Measurements from ENCODE around the gene ZC2HC1B. TPM values are rescaled to one million over a fixed set of nuclear protein-coding genes. Genes with fewer than 3 reads are reported as not detected.
"Not testable (repeated sequence)": the region's sequence is repeated elsewhere in the genome, so short reads cannot be mapped to it uniquely, and the experiment has no call there.

ZC2HC1B gene
- total RNA-seq, 2 experiments from 2014 or later = not detected

GRCh38 chr6:143842902-143843676 lies 21.2 kb upstream of the ZC2HC1B start, which contains the start of gene LTV1:
Gene LTV1, plus strand, starts transcription at chr6:143843338. Its CDS starts 140 bp downstream, at chr6:143843478.
- Mint-ChIP-seq H3K4me1 (peaks cover 34% of the 10 kb centered on the region), H3K27me3 (no peaks in the 10 kb centered on the region), H3K27ac (peak within 1 kb of the TSS; percentile 96), H3K9me3 (ENCODE audit: low read depth) (no peaks in the 10 kb centered on the region), H3K36me3 (ENCODE audit: low read depth) (peaks cover 38% of the 10 kb centered on the region), H3K4me3 (peak within 1 kb of the TSS; percentile 93)
- CTCF ChIA-PET = interaction anchor here (0.6 to 2.5 kb wide), 9 partner anchors 11 to 267 kb away, joined by 3 to 13 read pairs (median 3); partner anchors contain the start of gene SF3B5
- DNase-seq (peak; percentile 96), ATAC-seq (peak; percentile 99)
- POLR2A ChIA-PET = interaction anchor here (0.7 to 1.5 kb wide), 7 partner anchors 15 to 276 kb away, joined by 3 to 6 read pairs (median 3); no protein-coding TSS in a partner anchor
- intact Hi-C loops (cut with DNase I, micrococcal nuclease) = loop anchor here (1.0 to 5.0 kb wide), 15 partner anchors 36 to 1696 kb away; partner anchors contain the start of genes ADAT2 (in 2 of the 2), PEX3 (in 2 of the 2), PHACTR2 (in 2 of the 2) and SF3B5 (in 2 of the 2)

GRCh38 chr6:143843677-143843999 lies 20.6 kb upstream of the ZC2HC1B start:
- Mint-ChIP-seq H3K9me3 (ENCODE audit: low read depth) (no peaks in the 10 kb centered on the region), H3K27me3 (no peaks in the 10 kb centered on the region), H3K4me1 (peaks cover 37% of the 10 kb centered on the region), H3K36me3 (ENCODE audit: low read depth) (peaks cover 42% of the 10 kb centered on the region), H3K4me3 (peak overlapping the region; percentile 93), H3K27ac (peak overlapping the region; percentile 96)
- ATAC-seq (no peak), DNase-seq (no peak)
- intact Hi-C loops (cut with DNase I, micrococcal nuclease) = loop anchor here (1.0 to 5.0 kb wide), 15 partner anchors 37 to 1696 kb away; partner anchors contain the start of genes ADAT2 (in 2 of the 2), PEX3 (in 2 of the 2), PHACTR2 (in 2 of the 2) and SF3B5 (in 2 of the 2)
- CTCF ChIA-PET = interaction anchor here (0.6 to 2.5 kb wide), 9 partner anchors 8 to 268 kb away, joined by 3 to 13 read pairs (median 3); partner anchors contain the start of gene SF3B5
- POLR2A ChIA-PET = interaction anchor here (0.7 to 1.5 kb wide), 3 partner anchors 36 to 268 kb away, joined by 3 to 5 read pairs (median 3); no protein-coding TSS in a partner anchor

- Mint-ChIP-seq H3K4me1 (peaks cover 41% of the 10 kb centered on the region), H3K4me3 (peak overlapping the region; percentile 93), H3K27ac (peak overlapping the region; percentile 96), H3K9me3 (ENCODE audit: low read depth) (no peaks in the 10 kb centered on the region), H3K27me3 (no peaks in the 10 kb centered on the region), H3K36me3 (ENCODE audit: low read depth) (peaks cover 46% of the 10 kb centered on the region)
- CTCF ChIA-PET = interaction anchor here (0.6 to 2.5 kb wide), 9 partner anchors 8 to 268 kb away, joined by 3 to 13 read pairs (median 3); partner anchors contain the start of gene SF3B5
- ATAC-seq = no peak
- POLR2A ChIA-PET = interaction anchor here (1.3 to 1.5 kb wide), 2 partner anchors 36 to 269 kb away, joined by 3 to 5 read pairs; no protein-coding TSS in a partner anchor
- peak; percentile 24 for DNase-seq
- intact Hi-C loops (cut with DNase I, micrococcal nuclease) = loop anchor here (5.0 kb wide), 5 partner anchors 163 to 1697 kb away; partner anchors contain the start of genes ADAT2 (in 1 of the 2), NMBR (in 1 of the 2), PEX3 (in 1 of the 2) and PHACTR2 (in 1 of the 2)
Measured at GRCh38 chr6:143844006-143844405, 20.3 kb upstream of the ZC2HC1B start.

- intact Hi-C loops (cut with DNase I, micrococcal nuclease) = no loop called here
- no peak for ATAC-seq
- no peak for DNase-seq
- Mint-ChIP-seq H3K4me3 (peak overlapping the region; percentile 15), H3K27ac (no peak overlapping the region), H3K27me3 (no peaks in the 10 kb centered on the region), H3K36me3 (ENCODE audit: low read depth) (peaks cover 56% of the 10 kb centered on the region), H3K4me1 (peaks cover 49% of the 10 kb centered on the region), H3K9me3 (ENCODE audit: low read depth) (no peaks in the 10 kb centered on the region)
- POLR2A ChIA-PET = no interaction called here
- CTCF ChIA-PET = interaction anchor here (1.2 to 2.5 kb wide), 5 partner anchors 9 to 269 kb away, joined by 3 to 13 read pairs (median 5); no protein-coding TSS in a partner anchor
Measured at GRCh38 chr6:143845033-143845432, 19.2 kb upstream of the ZC2HC1B start.

- peaks cover 37% of the 10 kb centered on the region for H3K4me1 Mint-ChIP-seq
- H3K4me3 Mint-ChIP-seq; ATAC-seq; H3K9me3 Mint-ChIP-seq (ENCODE audit: low read depth); POLR2A ChIA-PET; H3K27me3 Mint-ChIP-seq; H3K27ac Mint-ChIP-seq; intact Hi-C loops (cut with DNase I, micrococcal nuclease); DNase-seq; CTCF ChIA-PET: not testable (repeated sequence)
- peaks cover 95% of the 10 kb centered on the region for H3K36me3 Mint-ChIP-seq (ENCODE audit: low read depth)
Measured at GRCh38 chr6:143851706-143852105, 12.6 kb upstream of the ZC2HC1B start.

- CTCF ChIA-PET; DNase-seq; H3K9me3 Mint-ChIP-seq (ENCODE audit: low read depth); H3K27me3 Mint-ChIP-seq; POLR2A ChIA-PET; H3K4me3 Mint-ChIP-seq; H3K27ac Mint-ChIP-seq; ATAC-seq; intact Hi-C loops (cut with DNase I, micrococcal nuclease): not testable (repeated sequence)
- H3K36me3 Mint-ChIP-seq (ENCODE audit: low read depth) = peaks cover 94% of the 10 kb centered on the region
- peaks cover 27% of the 10 kb centered on the region for H3K4me1 Mint-ChIP-seq
Measured at GRCh38 chr6:143855057-143855456, 9.2 kb upstream of the ZC2HC1B start.

GRCh38 chr6:143856762-143857161 lies 7.5 kb upstream of the ZC2HC1B start:
- peaks cover 24% of the 10 kb centered on the region for H3K4me1 Mint-ChIP-seq
- DNase-seq; intact Hi-C loops (cut with DNase I, micrococcal nuclease); H3K27ac Mint-ChIP-seq; H3K9me3 Mint-ChIP-seq (ENCODE audit: low read depth); POLR2A ChIA-PET; H3K4me3 Mint-ChIP-seq; H3K27me3 Mint-ChIP-seq; ATAC-seq: not testable (repeated sequence)
- CTCF ChIA-PET = interaction anchor here (0.6 kb wide), 1 partner anchor 164 kb away, joined by 3 read pairs; no protein-coding TSS in a partner anchor
- H3K36me3 Mint-ChIP-seq (ENCODE audit: low read depth) = peaks cover 88% of the 10 kb centered on the region

GRCh38 chr6:143857651-143858050 lies 6.6 kb upstream of the ZC2HC1B start:
- Mint-ChIP-seq H3K4me1 (peaks cover 17% of the 10 kb centered on the region), H3K36me3 (ENCODE audit: low read depth) (peaks cover 84% of the 10 kb centered on the region), H3K27me3 (no peaks in the 10 kb centered on the region), H3K9me3 (ENCODE audit: low read depth) (peaks cover 2% of the 10 kb centered on the region), H3K4me3 (no peak overlapping the region), H3K27ac (peak overlapping the region; percentile 43)
- CTCF ChIA-PET = no interaction called here
- POLR2A ChIA-PET = interaction anchor here (0.5 to 1.2 kb wide), 4 partner anchors 10 to 420 kb away, joined by 3 to 6 read pairs (median 4); partner anchors contain the start of gene LTV1
- ATAC-seq (no peak), DNase-seq (no peak)
- intact Hi-C loops (cut with DNase I, micrococcal nuclease) = no loop called here

- peaks cover 7% of the 10 kb centered on the region for H3K4me1 Mint-ChIP-seq
- intact Hi-C loops (cut with DNase I, micrococcal nuclease) = no loop called here
- ATAC-seq (no peak), DNase-seq (no peak)
- H3K9me3 Mint-ChIP-seq (ENCODE audit: low read depth) = no peaks in the 10 kb centered on the region
- POLR2A ChIA-PET = interaction anchor here (0.6 to 1.0 kb wide), 2 partner anchors 18 to 135 kb away, joined by 3 to 4 read pairs; no protein-coding TSS in a partner anchor
- no peak overlapping the region for H3K27ac Mint-ChIP-seq
- no peak overlapping the region for H3K4me3 Mint-ChIP-seq
- CTCF ChIA-PET = interaction anchor here (0.7 to 1.1 kb wide), 4 partner anchors 16 to 608 kb away, joined by 3 read pairs; no protein-coding TSS in a partner anchor
- no peaks in the 10 kb centered on the region for H3K27me3 Mint-ChIP-seq
- H3K36me3 Mint-ChIP-seq (ENCODE audit: low read depth) = peaks cover 78% of the 10 kb centered on the region
Measured at GRCh38 chr6:143859891-143860660, 4.2 kb upstream of the ZC2HC1B start.

GRCh38 chr6:143863771-143864170 lies 503 bp upstream of the ZC2HC1B start:
- no peaks in the 10 kb centered on the region for H3K27me3 Mint-ChIP-seq
- ATAC-seq (no peak), DNase-seq (no peak)
- H3K36me3 Mint-ChIP-seq (ENCODE audit: low read depth) = peaks cover 56% of the 10 kb centered on the region
- intact Hi-C loops (cut with DNase I, micrococcal nuclease) = loop anchor here in 1 of 2 experiments (2.0 kb wide), 1 partner anchor 15 kb away; no protein-coding TSS in a partner anchor
- no peak overlapping the region for H3K4me3 Mint-ChIP-seq
- H3K9me3 Mint-ChIP-seq (ENCODE audit: low read depth) = peaks cover 8% of the 10 kb centered on the region
- H3K27ac Mint-ChIP-seq = no peak overlapping the region
- ChIA-PET POLR2A (no interaction called here), CTCF (interaction anchor here (1.1 to 1.7 kb wide), 6 partner anchors 18 to 289 kb away, joined by 3 read pairs; partner anchors contain the start of gene LTV1)
- H3K4me1 Mint-ChIP-seq = no peaks in the 10 kb centered on the region
